Dendritic cell treated with granulocyte-macrophage colony-stimulating factor and Interleukin-4, amounts not matched to agents 40 ng/mL and 50 ng/mL, for 4 days (primary cell): Measurements from ENCODE around the gene EREG.

Experiments
- H3K27ac Mint-ChIP-seq: one replicate; pipeline ENCODE4 v1.8.0; 2022; ENCODE audit warnings: mild to moderate bottlenecking, mixed read lengths
- H3K27me3 Mint-ChIP-seq: one replicate; pipeline ENCODE4 v1.8.0; 2022; ENCODE audit warnings: mild to moderate bottlenecking, mixed read lengths
- H3K36me3 Mint-ChIP-seq: one replicate; pipeline ENCODE4 v1.8.0; 2022; ENCODE audit warnings: low read depth, mixed read lengths
- H3K4me1 Mint-ChIP-seq: one replicate; pipeline ENCODE4 v1.8.0; 2022; ENCODE audit warnings: low read depth, mixed read lengths
- H3K4me3 Mint-ChIP-seq: one replicate; pipeline ENCODE4 v1.8.0; 2022; ENCODE audit warnings: mild to moderate bottlenecking, moderate library complexity, mixed read lengths
- H3K9me3 Mint-ChIP-seq: one replicate; pipeline ENCODE4 v1.8.0; 2022; ENCODE audit warnings: mixed read lengths
- intact Hi-C: fragments of 100-400 bp; cut with micrococcal nuclease; formaldehyde crosslinking; loops from one replicate; pipeline ENCODE4 v1.15.0; 2022

The EREG gene

DNA sequence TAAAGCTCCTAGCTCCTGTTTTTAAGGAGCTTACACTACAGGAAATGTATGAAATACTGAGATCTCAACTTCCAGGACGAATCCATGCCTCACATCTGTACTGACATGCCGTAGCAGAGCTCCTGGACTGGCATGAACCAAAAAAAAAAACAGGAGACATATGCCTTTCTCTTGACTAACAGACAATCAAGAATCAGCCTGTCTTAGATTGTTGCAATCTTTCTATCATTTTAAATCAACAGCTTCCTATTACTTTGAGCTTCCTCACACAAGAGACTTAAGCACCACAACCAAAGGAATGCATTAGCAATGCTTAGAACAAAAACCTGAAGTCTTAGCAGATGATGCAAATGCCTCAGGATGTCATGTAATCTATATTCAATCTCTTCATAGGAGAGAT, 45.3 kb downstream of the EREG start:
- Mint-ChIP-seq H3K4me3 (no peak overlapping the region), H3K36me3 (no peaks in the 10 kb centered on the region), H3K9me3 (no peaks in the 10 kb centered on the region), H3K4me1 (no peaks in the 10 kb centered on the region), H3K27ac (no peak overlapping the region), H3K27me3 (no peaks in the 10 kb centered on the region)
- intact Hi-C loops, result no loop called here

DNA sequence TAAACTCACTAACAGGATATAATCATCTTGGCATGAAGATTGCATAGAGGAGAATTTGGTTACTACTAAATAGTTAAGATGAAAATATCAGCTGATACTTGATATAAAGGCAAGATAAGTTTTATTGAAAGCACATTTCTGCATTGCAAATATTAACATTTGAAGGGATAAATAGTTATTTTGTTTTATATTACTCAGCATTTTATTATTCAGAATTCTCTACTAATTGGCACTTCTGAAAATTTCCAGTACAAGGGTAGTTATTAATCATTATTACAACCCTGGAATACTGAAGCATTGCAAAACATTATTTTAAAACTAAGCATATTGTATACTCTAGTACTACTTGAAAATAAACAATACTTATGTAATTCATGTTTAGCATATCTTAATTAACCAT, 47.3 kb downstream of the EREG start:
- no peaks in the 10 kb centered on the region for H3K27me3 Mint-ChIP-seq
- intact Hi-C loops, result no loop called here
- no peaks in the 10 kb centered on the region for H3K36me3 Mint-ChIP-seq
- no peaks in the 10 kb centered on the region for H3K4me1 Mint-ChIP-seq
- no peaks in the 10 kb centered on the region for H3K9me3 Mint-ChIP-seq
- H3K4me3 Mint-ChIP-seq, result no peak overlapping the region
- no peak overlapping the region for H3K27ac Mint-ChIP-seq

DNA sequence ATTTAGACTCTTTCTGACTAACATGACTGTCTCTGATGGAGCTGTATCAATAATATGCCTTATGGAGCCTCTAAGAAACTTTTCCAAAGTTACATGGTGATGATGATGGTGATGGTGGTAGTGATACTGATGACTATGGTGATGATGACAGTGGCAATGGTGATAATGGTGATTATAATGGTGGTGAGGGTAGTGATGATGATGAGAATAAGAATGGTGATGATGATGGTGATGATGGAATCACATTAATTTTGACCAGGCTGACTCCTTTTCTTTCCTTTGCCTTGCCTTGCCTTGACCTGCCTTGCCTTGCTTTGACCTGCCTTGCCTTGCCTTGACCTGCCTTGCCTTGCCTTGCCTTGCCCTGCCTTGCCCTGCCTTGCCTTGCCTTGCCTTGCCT, 48.3 kb downstream of the EREG start:
- intact Hi-C loops, result no loop called here
- Mint-ChIP-seq H3K4me3 (no peak overlapping the region), H3K9me3 (no peaks in the 10 kb centered on the region), H3K36me3 (no peaks in the 10 kb centered on the region), H3K27me3 (no peaks in the 10 kb centered on the region), H3K4me1 (no peaks in the 10 kb centered on the region), H3K27ac (no peak overlapping the region)

DNA sequence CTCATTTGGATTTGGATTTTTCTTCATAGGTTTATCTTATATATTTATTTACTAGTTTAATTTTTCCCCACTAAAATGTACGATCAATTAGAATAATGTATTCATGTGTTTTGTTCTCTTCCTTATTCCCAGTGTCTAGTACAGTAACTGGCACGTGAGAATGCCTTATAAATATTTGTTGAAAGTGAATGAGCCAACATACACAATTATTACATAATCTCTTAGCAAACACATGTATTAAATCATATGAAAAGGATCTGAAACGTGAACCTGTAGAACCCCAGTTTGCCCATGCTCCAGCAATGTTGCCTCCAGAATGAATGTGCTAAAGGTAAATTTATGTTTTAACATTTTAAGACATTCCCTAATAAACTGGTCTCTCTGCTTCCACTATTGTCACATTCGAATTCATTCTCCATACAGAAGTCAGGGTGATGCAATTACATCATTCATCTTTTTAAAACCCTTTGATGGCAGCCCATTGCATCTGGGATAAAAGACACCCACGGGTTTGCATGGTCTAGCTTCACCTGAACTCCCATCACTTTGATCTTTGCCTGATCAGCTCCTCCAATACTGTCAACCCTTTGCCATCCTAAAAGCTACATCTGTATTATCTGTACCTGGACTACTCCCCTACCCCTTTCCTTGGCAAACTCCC, 49.3 kb downstream of the EREG start:
- Mint-ChIP-seq H3K36me3 (no peaks in the 10 kb centered on the region), H3K27ac (no peak overlapping the region)

DNA sequence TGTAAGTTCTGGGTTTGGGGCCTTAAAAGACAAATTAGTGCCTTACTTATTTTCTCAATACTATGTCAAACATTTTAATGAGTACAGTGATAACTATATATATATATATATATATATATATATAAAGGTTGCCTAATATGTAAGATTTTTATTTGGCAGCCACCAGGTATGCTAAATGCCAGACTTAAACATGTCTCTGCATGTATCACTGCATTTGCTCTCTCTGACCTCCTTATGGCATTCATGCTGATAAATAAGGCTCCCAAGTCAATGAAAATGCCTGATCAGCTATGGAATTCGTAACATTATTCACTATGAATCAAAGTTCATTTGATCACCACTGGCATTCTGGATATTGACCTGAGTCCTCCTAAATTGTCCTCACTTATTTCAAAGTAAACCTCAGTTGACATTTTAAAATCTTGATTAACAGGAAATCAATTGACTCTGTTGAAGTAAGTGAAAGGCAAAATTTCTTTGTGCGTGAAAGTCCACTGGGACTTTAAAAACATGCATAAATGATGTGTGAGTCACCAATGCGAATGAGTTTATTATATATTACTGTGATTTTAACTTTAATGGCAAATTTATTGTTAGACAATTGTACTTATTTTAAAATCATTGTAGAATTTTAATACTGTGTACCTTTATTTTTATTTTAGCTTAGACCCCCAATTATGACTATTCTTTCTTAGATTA, 50.8 kb downstream of the EREG start:
- H3K27ac Mint-ChIP-seq, result no peak overlapping the region
- no peaks in the 10 kb centered on the region for H3K4me1 Mint-ChIP-seq
- intact Hi-C loops, result no loop called here
- H3K9me3 Mint-ChIP-seq, result no peaks in the 10 kb centered on the region
- H3K36me3 Mint-ChIP-seq, result no peaks in the 10 kb centered on the region
- no peak overlapping the region for H3K4me3 Mint-ChIP-seq
- H3K27me3 Mint-ChIP-seq, result no peaks in the 10 kb centered on the region

More for the DNA sequence above, 49.3 kb downstream of the EREG start:
- Mint-ChIP-seq H3K4me1 (no peaks in the 10 kb centered on the region), H3K27me3 (no peaks in the 10 kb centered on the region), H3K4me3 (no peak overlapping the region), H3K9me3 (no peaks in the 10 kb centered on the region)
- intact Hi-C loops, result no loop called here

DNA sequence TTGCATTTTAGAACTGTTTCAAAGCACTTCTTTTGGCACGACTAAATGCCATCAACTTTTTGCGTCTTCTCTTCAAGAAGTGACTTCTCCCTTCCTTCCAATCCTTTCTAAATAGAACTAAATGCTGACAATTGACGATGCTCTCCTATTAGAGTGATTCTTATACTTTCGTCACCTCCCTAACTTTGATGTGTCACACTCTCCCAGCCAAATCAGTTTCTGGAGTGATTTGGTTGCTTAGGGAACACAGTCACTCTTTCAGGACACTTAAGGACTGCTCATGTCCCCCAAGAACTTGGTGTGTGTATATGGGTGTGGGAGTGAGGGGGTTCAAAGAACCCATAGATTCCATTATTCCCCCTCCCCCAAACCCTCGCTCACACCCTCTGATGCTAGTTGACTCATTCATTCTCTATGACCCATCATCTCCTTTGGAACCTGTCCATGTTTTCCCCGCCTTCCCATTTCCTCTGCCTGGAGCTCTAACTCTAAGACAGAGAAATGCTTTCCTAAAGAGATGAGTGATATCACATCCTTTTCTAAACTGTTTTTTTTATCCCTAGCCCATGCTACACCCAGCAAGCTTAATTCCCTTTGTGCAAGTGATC, 53.2 kb downstream of the EREG start:
- Mint-ChIP-seq H3K4me3 (no peak overlapping the region), H3K9me3 (no peaks in the 10 kb centered on the region), H3K4me1 (peaks cover 11% of the 10 kb centered on the region), H3K27ac (no peak overlapping the region), H3K36me3 (no peaks in the 10 kb centered on the region), H3K27me3 (no peaks in the 10 kb centered on the region)
- intact Hi-C loops, result no loop called here

DNA sequence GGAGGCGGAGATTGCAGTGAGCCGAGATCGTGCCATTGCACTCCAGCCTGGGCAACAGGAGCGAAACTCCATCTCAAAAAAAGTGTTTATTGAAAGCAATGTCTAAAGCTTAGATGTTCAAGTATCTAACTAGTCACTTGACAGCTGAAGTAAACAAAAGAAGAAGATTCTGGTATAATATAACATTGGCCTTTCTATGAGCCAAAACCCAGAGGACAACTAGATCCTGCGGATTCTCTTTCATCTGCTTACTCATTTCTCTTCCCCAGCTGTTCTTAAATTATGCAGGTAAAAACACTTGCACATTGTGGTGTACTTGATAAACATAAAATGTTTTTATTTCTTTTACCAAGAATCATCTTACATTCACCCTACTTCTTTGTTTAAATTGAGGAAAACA, 55.9 kb downstream of the EREG start:
- no peak overlapping the region for H3K27ac Mint-ChIP-seq
- intact Hi-C loops, result no loop called here

DNA sequence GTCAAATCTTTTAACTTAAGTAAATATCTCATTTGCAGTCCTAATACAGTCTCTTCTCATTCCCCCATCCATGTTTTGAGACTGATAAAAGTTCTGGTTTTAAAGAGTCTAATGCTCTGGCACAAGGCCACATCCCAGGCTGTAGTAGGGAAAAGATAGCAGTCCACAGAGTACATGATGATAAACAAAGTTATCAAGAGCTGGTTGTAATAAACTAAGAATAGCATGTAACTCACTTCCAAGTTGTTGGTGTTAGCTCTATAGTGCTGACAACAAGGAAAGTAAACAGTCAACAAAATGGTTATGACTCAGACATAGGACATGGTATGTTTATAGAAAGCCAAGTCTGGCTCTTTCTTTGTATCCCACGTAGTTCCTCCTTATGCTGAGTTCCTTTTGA, 58.2 kb downstream of the EREG start:
- H3K27ac Mint-ChIP-seq, result no peak overlapping the region
- H3K4me1 Mint-ChIP-seq, result peaks cover 12% of the 10 kb centered on the region
- H3K27me3 Mint-ChIP-seq, result no peaks in the 10 kb centered on the region
- intact Hi-C loops, result no loop called here
- H3K36me3 Mint-ChIP-seq, result no peaks in the 10 kb centered on the region
- H3K9me3 Mint-ChIP-seq, result no peaks in the 10 kb centered on the region
- no peak overlapping the region for H3K4me3 Mint-ChIP-seq

More for the DNA sequence above, 55.9 kb downstream of the EREG start:
- Mint-ChIP-seq H3K9me3 (no peaks in the 10 kb centered on the region), H3K27me3 (no peaks in the 10 kb centered on the region), H3K4me3 (no peak overlapping the region), H3K4me1 (peaks cover 12% of the 10 kb centered on the region), H3K36me3 (no peaks in the 10 kb centered on the region)

DNA sequence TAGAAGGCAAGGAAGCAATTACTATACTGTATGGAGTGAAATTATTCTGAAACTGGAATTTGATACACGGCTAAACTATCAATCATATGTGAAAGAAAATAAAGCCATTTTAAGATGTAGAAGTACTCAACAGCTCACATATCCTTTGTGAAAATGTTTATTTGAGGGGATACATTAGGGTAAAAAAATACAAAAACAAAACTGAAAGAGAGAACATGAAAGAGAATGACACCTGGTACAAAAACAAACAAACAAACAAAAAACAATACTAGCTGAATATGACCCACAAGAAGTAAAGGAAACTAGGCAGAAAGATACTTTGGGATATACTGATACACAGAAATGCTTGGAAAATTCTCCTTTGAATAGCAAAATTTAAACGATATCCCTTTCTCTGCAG, 59.2 kb downstream of the EREG start:
- intact Hi-C loops, result no loop called here
- no peak overlapping the region for H3K4me3 Mint-ChIP-seq
- no peaks in the 10 kb centered on the region for H3K9me3 Mint-ChIP-seq
- H3K4me1 Mint-ChIP-seq, result peaks cover 12% of the 10 kb centered on the region
- no peaks in the 10 kb centered on the region for H3K27me3 Mint-ChIP-seq
- H3K36me3 Mint-ChIP-seq, result no peaks in the 10 kb centered on the region
- no peak overlapping the region for H3K27ac Mint-ChIP-seq

DNA sequence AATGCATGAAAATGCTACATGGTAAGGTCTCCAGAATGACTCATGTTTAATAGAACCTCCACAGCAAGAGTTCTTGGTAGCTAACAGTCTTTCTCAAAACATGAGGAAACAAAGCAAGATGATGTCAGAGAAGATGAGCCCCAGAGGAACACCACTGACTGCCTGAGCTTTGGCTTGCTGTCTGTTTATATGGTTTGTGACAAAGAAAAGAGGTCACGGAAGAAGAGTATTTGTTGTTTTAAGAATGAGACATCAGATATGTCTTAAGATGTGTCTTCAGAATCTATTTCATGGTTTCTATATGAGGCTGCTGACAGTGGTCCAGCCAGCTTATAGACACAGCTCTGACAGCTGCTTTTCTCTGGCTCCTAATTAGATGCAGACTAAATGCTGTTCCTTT, 61.2 kb downstream of the EREG start:
- Mint-ChIP-seq H3K27ac (no peak overlapping the region), H3K36me3 (no peaks in the 10 kb centered on the region), H3K27me3 (no peaks in the 10 kb centered on the region), H3K4me1 (peaks cover 12% of the 10 kb centered on the region), H3K9me3 (no peaks in the 10 kb centered on the region), H3K4me3 (no peak overlapping the region)
- intact Hi-C loops, result no loop called here

DNA sequence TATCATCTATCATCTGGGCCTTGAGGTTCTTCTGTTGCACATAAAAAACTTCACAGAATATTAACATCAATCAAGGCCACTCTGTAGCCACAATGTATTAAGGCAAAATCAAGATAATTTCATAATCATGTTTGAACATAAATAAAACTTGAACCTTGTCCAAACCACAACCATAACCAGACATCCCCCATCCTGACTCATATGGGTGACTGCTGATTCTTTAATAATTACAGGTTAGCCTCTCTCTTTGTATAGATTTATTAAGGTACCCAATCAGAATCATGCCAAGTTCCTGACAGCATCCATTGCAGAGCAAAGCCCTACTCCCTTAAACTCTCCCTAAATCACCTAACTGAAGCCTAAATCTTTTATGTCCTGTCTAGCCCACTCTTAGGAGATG, 63.3 kb downstream of the EREG start:
- Mint-ChIP-seq H3K4me1 (peaks cover under 1% of the 10 kb centered on the region), H3K4me3 (no peak overlapping the region), H3K36me3 (no peaks in the 10 kb centered on the region), H3K27me3 (no peaks in the 10 kb centered on the region), H3K27ac (no peak overlapping the region), H3K9me3 (no peaks in the 10 kb centered on the region)
- intact Hi-C loops, result no loop called here

DNA sequence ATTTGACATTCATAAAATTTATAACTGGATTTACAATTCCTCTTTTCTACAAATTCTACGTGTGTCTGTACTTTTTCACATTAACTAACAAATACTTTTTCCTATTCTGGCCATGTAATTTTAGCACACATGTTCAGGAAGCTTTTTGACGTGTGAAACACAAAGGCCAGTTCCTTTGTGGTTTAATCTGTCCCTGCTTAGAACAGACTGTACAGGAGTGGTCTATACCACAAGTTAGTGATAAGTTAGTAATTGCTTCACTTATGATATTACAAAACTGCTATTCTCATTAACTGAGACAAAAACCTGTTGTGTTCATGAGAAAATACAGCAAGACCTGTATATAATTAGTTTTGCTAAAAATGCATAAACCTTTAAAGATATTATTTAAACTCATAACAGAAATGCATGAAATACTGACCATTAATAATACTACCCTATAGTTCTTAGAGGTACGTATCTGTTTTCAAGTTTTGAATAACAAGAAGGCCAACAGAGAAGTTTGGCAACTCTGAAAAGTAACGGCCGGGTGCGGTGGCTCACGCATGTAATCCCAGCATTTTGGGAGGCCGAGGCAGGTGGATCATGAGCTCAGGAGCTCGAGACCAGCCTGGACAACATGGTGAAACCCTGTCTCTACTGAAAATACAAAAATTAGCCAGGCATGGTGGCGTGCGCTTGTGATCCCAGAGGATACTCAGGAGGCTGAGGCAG, 66.3 kb downstream of the EREG start:
- Mint-ChIP-seq H3K27ac (no peak overlapping the region), H3K4me1 (no peaks in the 10 kb centered on the region), H3K36me3 (no peaks in the 10 kb centered on the region), H3K27me3 (no peaks in the 10 kb centered on the region), H3K9me3 (no peaks in the 10 kb centered on the region), H3K4me3 (no peak overlapping the region)
- intact Hi-C loops, result no loop called here

DNA sequence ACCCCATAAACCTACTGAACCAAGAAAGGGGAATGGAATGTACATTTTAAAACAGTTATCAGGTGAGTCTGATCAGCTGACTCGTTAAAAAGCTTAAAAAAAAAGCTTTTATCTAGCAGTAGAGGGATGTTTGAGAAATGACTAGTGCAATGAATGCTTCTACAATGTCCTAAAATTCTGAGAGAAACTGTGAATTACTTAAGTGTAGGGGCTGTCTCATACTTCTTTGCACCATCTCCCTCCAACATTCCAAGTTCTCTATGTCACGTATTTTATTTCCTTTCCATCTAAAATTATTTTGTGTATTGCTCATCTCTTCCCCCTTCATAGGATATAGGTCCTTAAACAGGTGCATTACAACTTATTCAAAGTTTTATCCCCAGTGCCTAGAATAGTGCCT, 68.1 kb downstream of the EREG start:
- no peak overlapping the region for H3K4me3 Mint-ChIP-seq
- H3K4me1 Mint-ChIP-seq, result no peaks in the 10 kb centered on the region
- no peaks in the 10 kb centered on the region for H3K27me3 Mint-ChIP-seq
- no peaks in the 10 kb centered on the region for H3K9me3 Mint-ChIP-seq
- intact Hi-C loops, result no loop called here
- no peak overlapping the region for H3K27ac Mint-ChIP-seq
- H3K36me3 Mint-ChIP-seq, result no peaks in the 10 kb centered on the region

DNA sequence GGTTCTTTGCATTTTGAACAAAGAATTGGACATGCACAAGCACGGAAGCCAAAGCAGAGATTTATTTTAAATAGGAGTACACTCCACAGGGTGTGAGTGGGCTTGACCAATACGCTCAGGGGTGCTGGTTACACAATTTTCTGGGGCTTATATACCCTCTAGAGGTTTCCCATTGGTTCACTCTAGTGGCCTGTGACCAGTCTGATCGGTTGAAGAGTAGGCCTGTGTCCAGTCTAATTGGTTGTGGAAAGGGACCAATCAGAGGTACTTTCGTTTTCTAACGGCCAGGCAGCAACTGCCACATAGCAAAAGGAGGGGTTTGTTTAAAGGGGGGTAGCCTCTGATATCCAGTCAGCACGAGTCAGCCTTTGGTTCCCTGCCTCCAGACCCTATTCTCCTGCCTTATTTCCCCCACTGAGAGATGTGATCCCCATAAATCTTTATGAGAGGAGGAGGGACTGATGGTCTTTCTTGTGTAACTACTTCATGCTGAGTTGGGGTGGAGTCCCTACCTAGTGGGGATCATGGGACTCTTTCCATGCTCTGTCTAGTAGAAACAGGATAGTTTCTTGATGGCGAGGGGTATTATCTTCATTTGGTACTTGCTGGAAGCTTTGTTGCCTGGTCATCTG, 68.7 kb downstream of the EREG start:
- H3K4me3 Mint-ChIP-seq, result no peak overlapping the region
- H3K4me1 Mint-ChIP-seq, result no peaks in the 10 kb centered on the region
- no peaks in the 10 kb centered on the region for H3K36me3 Mint-ChIP-seq
- no peaks in the 10 kb centered on the region for H3K9me3 Mint-ChIP-seq
- intact Hi-C loops, result no loop called here
- no peaks in the 10 kb centered on the region for H3K27me3 Mint-ChIP-seq
- no peak overlapping the region for H3K27ac Mint-ChIP-seq
